NCI-H82 (cell line): ENCODE data around the gene TRIM56.
"Not testable (repeated sequence)": the region's sequence is repeated elsewhere in the genome, so short reads cannot be mapped to it uniquely, and the experiment has no call there.

Experiments used
- DNase-seq: peaks from one replicate; lab custom pipeline; 2025; lab: John Stamatoyannopoulos, UW

Gene TRIM56

GRCh38 chr7:101113836-101114235, 28.6 kb downstream of the TRIM56 start:
- DNase-seq, result no peak

GRCh38 chr7:101114492-101114891, 29.2 kb downstream of the TRIM56 start:
- no peak for DNase-seq

GRCh38 chr7:101115215-101115614, 29.9 kb downstream of the TRIM56 start:
- no peak for DNase-seq

GRCh38 chr7:101116898-101117297, 31.6 kb downstream of the TRIM56 start:
- DNase-seq, result no peak

- no peak for DNase-seq
Observed at GRCh38 chr7:101118856-101119255, 33.6 kb downstream of the TRIM56 start.

- no peak for DNase-seq
Observed at GRCh38 chr7:101119876-101120275, 34.6 kb downstream of the TRIM56 start.

GRCh38 chr7:101120315-101120714, 35.0 kb downstream of the TRIM56 start:
- DNase-seq, result no peak

GRCh38 chr7:101121631-101121990, 36.3 kb downstream of the TRIM56 start:
- DNase-seq, result not testable (repeated sequence)

GRCh38 chr7:101121991-101122932, 37.0 kb downstream of the TRIM56 start:
- no peak for DNase-seq

GRCh38 chr7:101122933-101123702, 37.8 kb downstream of the TRIM56 start:
- DNase-seq, result no peak

- DNase-seq, result no peak
Observed at GRCh38 chr7:101123703-101124068, 38.4 kb downstream of the TRIM56 start.

GRCh38 chr7:101124376-101125056, 39.2 kb downstream of the TRIM56 start:
- DNase-seq, result no peak

- no peak for DNase-seq
Observed at GRCh38 chr7:101125989-101126650, 40.8 kb downstream of the TRIM56 start.

- DNase-seq, result no peak
Observed at GRCh38 chr7:101126651-101127459, 41.6 kb downstream of the TRIM56 start, which contains the start of gene SERPINE1. Gene SERPINE1 (plus strand): TSS chr7:101127104. CDS start chr7:101128394, 1,290 bp downstream.

- DNase-seq, result no peak
Observed at GRCh38 chr7:101127460-101128039, 42.3 kb downstream of the TRIM56 start.

GRCh38 chr7:101128040-101128834, 43.0 kb downstream of the TRIM56 start:
- no peak for DNase-seq

GRCh38 chr7:101129603-101130117, 44.4 kb downstream of the TRIM56 start:
- no peak for DNase-seq

- DNase-seq, result not testable (repeated sequence)
Observed at GRCh38 chr7:101132626-101133600, 47.6 kb downstream of the TRIM56 start.
